Caco-2 (cell line): ENCODE measurements around the gene TRPC6. TPM values are rescaled to one million over a fixed set of nuclear protein-coding genes. Genes with fewer than 3 reads are reported as not detected.
A peak's percentile ranks its signal among the peaks of the same experiment; 100 is the strongest.

ENCODE experiments used
- BruUV-seq: library from RNA; stranded (reverse); fragments of 400-500 nt; replicated peaks from 2 replicates; lab custom pipeline; 2021; lab: Mats Ljungman, UMichigan
- CTCF ChIA-PET: fragments of 300-600 bp; sonication (Branson Sonifier 250); formaldehyde crosslinking; loops from one replicate; lab custom pipeline; 2022; ENCODE audit warnings: antibody characterized with exemption; lab: Charles Lee
- POLR2A ChIA-PET: fragments of 300-600 bp; sonication (Branson Sonifier 250); formaldehyde crosslinking; loops from one replicate; lab custom pipeline; 2022; ENCODE audit warnings: antibody characterized with exemption; lab: Charles Lee
- DNase-seq, 2 experiments: peaks; one replicate each; pipeline versions ENCODE4 v3.0.0 to v3.0.0-alpha.2; 2020 to 2022
- H3K27me3 ChIP-seq: replicated peaks from 2 replicates; pipeline ENCODE4 v1.6.0; 2011; ENCODE audit warnings: low read length; ENCODE audit not compliant: control insufficient read depth, insufficient read depth
- H3K36me3 ChIP-seq: 2 replicates; pipeline ENCODE4 v1.5.1; 2011; ENCODE audit warnings: low read length; ENCODE audit not compliant: control insufficient read depth, insufficient read depth
- H3K4me1 ChIP-seq: fragments of 250-450 bp; sonication (Bioruptor Pico); 2 replicates; pipeline ENCODE4 v1.5.1; 2020; ENCODE audit warnings: mild to moderate bottlenecking
- H3K4me3 ChIP-seq: 2 replicates; pipeline ENCODE4 v1.5.1; 2011; ENCODE audit warnings: low read depth, mild to moderate bottlenecking, control low read depth, low read length
- H3K9me3 ChIP-seq: fragments of 250-450 bp; sonication (Bioruptor Pico); 2 replicates; pipeline ENCODE4 v1.5.1; 2020; ENCODE audit warnings: mild to moderate bottlenecking, moderate library complexity
- H3K27ac Mint-ChIP-seq: one replicate; pipeline ENCODE4 v1.8.0; 2022; ENCODE audit warnings: mixed read lengths; ENCODE audit not compliant: unreplicated experiment
- H3K27me3 Mint-ChIP-seq: one replicate; pipeline ENCODE4 v1.8.0; 2022; ENCODE audit warnings: mixed read lengths; ENCODE audit not compliant: insufficient read depth, unreplicated experiment
- H3K36me3 Mint-ChIP-seq: one replicate; pipeline ENCODE4 v1.8.0; 2022; ENCODE audit warnings: mild to moderate bottlenecking, mixed read lengths; ENCODE audit not compliant: insufficient read depth, unreplicated experiment
- H3K4me1 Mint-ChIP-seq: one replicate; pipeline ENCODE4 v1.8.0; 2022; ENCODE audit warnings: low read depth, mixed read lengths; ENCODE audit not compliant: unreplicated experiment
- H3K4me3 Mint-ChIP-seq: one replicate; pipeline ENCODE4 v1.8.0; 2022; ENCODE audit warnings: mild to moderate bottlenecking, moderate library complexity, mixed read lengths; ENCODE audit not compliant: unreplicated experiment
- H3K9me3 Mint-ChIP-seq: one replicate; pipeline ENCODE4 v1.8.0; 2022; ENCODE audit warnings: mixed read lengths; ENCODE audit not compliant: unreplicated experiment
- CTCF ChIP-seq, 2 experiments: fragments of 200-600 bp in 1 of 2; IDR thresholded peaks; 1 replicate in 1 of 2; 2 replicates in 1 of 2; pipeline versions ENCODE4 v1.5.1 to v1.8.0; 2011 to 2022; ENCODE audit warnings: antibody characterized with exemption in 1 of 2, control low read depth in 1 of 2, inconsistent platforms in 1 of 2, low read depth in 1 of 2, low read length in 1 of 2, mild to moderate bottlenecking in 1 of 2, moderate library complexity in 1 of 2; ENCODE audit not compliant: insufficient read depth in 1 of 2, severe bottlenecking in 1 of 2, unreplicated experiment in 1 of 2
- intact Hi-C: fragments of 100-400 bp; cut with micrococcal nuclease; formaldehyde crosslinking; loops from one replicate; pipeline ENCODE4 v1.10.0; 2022; ENCODE audit not compliant: unreplicated experiment
- total RNA-seq: library from RNA; stranded (reverse); gene quantifications from 2 replicates; pipeline ENCODE4 v1.2.3, GENCODE V29; 2022

The TRPC6 gene
- total RNA-seq, 1 experiment from 2014 or later, result 0.14 TPM

GRCh38 chr11:101475699-101476098, 108.1 kb downstream of the TRPC6 start:
- no peaks in the 10 kb centered on the region for H3K27me3 ChIP-seq
- no peaks in the 10 kb centered on the region for H3K27me3 Mint-ChIP-seq
- no peak for TF ChIP-seq CTCF (IDR thresholded peaks at IDR 0.05; ENCODE audit: insufficient read depth in 1 of 2, low read depth in 1 of 2, low read length in 1 of 2, severe bottlenecking in 1 of 2, unreplicated experiment in 1 of 2)
- no peaks in the 10 kb centered on the region for H3K36me3 Mint-ChIP-seq
- no peaks in the 10 kb centered on the region for H3K9me3 Mint-ChIP-seq
- BruUV-seq, result no TSS peak
- H3K4me1 Mint-ChIP-seq, result peaks cover 29% of the 10 kb centered on the region
- no peak for DNase-seq
- H3K9me3 ChIP-seq, result no peaks in the 10 kb centered on the region
- no peak overlapping the region for H3K4me3 Mint-ChIP-seq
- intact Hi-C loops, result no loop called here
- no peaks in the 10 kb centered on the region for H3K36me3 ChIP-seq
- ChIA-PET POLR2A (no interaction called here), CTCF (no interaction called here)
- no peak overlapping the region for H3K4me3 ChIP-seq
- no peak overlapping the region for H3K27ac Mint-ChIP-seq
- peaks cover 37% of the 10 kb centered on the region for H3K4me1 ChIP-seq

- peaks cover 38% of the 10 kb centered on the region for H3K4me1 Mint-ChIP-seq
- no peaks in the 10 kb centered on the region for H3K36me3 Mint-ChIP-seq
- ChIA-PET CTCF (no interaction called here), POLR2A (no interaction called here)
- H3K27me3 Mint-ChIP-seq, result no peaks in the 10 kb centered on the region
- BruUV-seq, result no TSS peak
- no peak overlapping the region for H3K27ac Mint-ChIP-seq
- DNase-seq, result no peak
- no peaks in the 10 kb centered on the region for H3K9me3 Mint-ChIP-seq
- TF ChIP-seq CTCF (IDR thresholded peaks at IDR 0.05; ENCODE audit: insufficient read depth in 1 of 2, low read depth in 1 of 2, low read length in 1 of 2, severe bottlenecking in 1 of 2, unreplicated experiment in 1 of 2), result no peak
- Histone ChIP-seq H3K27me3 (no peaks in the 10 kb centered on the region), H3K4me1 (peaks cover 45% of the 10 kb centered on the region), H3K9me3 (no peaks in the 10 kb centered on the region), H3K36me3 (no peaks in the 10 kb centered on the region), H3K4me3 (no peak overlapping the region)
- H3K4me3 Mint-ChIP-seq, result no peak overlapping the region
- intact Hi-C loops, result no loop called here
Observed at GRCh38 chr11:101474666-101475065, 109.1 kb downstream of the TRPC6 start.

GRCh38 chr11:101470881-101471520, 112.8 kb downstream of the TRPC6 start:
- Mint-ChIP-seq H3K4me1 (peaks cover 28% of the 10 kb centered on the region), H3K27ac (peak overlapping the region; percentile 77), H3K4me3 (peak overlapping the region; percentile 54), H3K36me3 (no peaks in the 10 kb centered on the region), H3K27me3 (no peaks in the 10 kb centered on the region), H3K9me3 (no peaks in the 10 kb centered on the region)
- Histone ChIP-seq H3K4me1 (peaks cover 29% of the 10 kb centered on the region), H3K36me3 (no peaks in the 10 kb centered on the region), H3K4me3 (peak overlapping the region; percentile 24), H3K9me3 (no peaks in the 10 kb centered on the region), H3K27me3 (no peaks in the 10 kb centered on the region)
- BruUV-seq, result no TSS peak
- DNase-seq, result peak; percentile 78 to 89
- intact Hi-C loops, result loop anchor here (1.0 to 2.0 kb wide), 5 partner anchors 8 to 444 kb away; partner anchors contain the start of gene CEP126
- ChIA-PET POLR2A (interaction anchor here (0.6 to 0.7 kb wide), 2 partner anchors 322 to 395 kb away, joined by 3 to 5 read pairs; no protein-coding TSS in a partner anchor), CTCF (interaction anchor here (0.7 to 1.4 kb wide), 5 partner anchors 39 to 537 kb away, joined by 3 to 5 read pairs (median 3); no protein-coding TSS in a partner anchor)
- no peak for TF ChIP-seq CTCF (IDR thresholded peaks at IDR 0.05; ENCODE audit: insufficient read depth in 1 of 2, low read depth in 1 of 2, low read length in 1 of 2, severe bottlenecking in 1 of 2, unreplicated experiment in 1 of 2)
